Panc1 (cell line): ENCODE measurements around the gene ZC2HC1B. TPM values are rescaled to one million over a fixed set of nuclear protein-coding genes. Genes with fewer than 3 reads are reported as not detected.

Experiments
- ATAC-seq: fragments of 200-7000 bp; cut with Tn5 transposase; 2 replicates; pipeline ENCODE4 v1.9.1; 2020; ENCODE audit warnings: mild to moderate bottlenecking, moderate library complexity
- BruUV-seq: library from RNA; stranded (reverse); fragments of 400-500 nt; replicated peaks from 2 replicates; lab custom pipeline; 2021; lab: Mats Ljungman, UMichigan
- CTCF ChIA-PET: fragments of 300-600 bp; sonication (Branson Sonifier 250); formaldehyde crosslinking; loops from one replicate; lab custom pipeline; 2022; ENCODE audit warnings: antibody characterized with exemption; lab: Charles Lee
- POLR2A ChIA-PET: fragments of 300-600 bp; sonication (Branson Sonifier 250); formaldehyde crosslinking; loops from one replicate; lab custom pipeline; 2022; ENCODE audit warnings: antibody characterized with exemption; lab: Charles Lee
- DNase-seq: peaks from one replicate; pipeline ENCODE4 v3.0.0-alpha.2; 2010; ENCODE audit warnings: low read depth, low spot score
- H3K27ac ChIP-seq: 2 replicates; pipeline ENCODE4 v1.5.1; 2011; ENCODE audit warnings: mild to moderate bottlenecking, low read length, inconsistent platforms
- H3K27me3 ChIP-seq: fragments of 200-500 bp; sonication (Bioruptor generic); 2 replicates; pipeline ENCODE4 v1.6.0; 2014; ENCODE audit warnings: low read length, inconsistent platforms; ENCODE audit not compliant: control insufficient read depth, insufficient read depth
- H3K36me3 ChIP-seq: fragments of 200-500 bp; sonication (Bioruptor generic); 2 replicates; pipeline ENCODE4 v1.5.1; 2014; ENCODE audit warnings: inconsistent platforms, mild to moderate bottlenecking, low read length, moderate library complexity; ENCODE audit not compliant: control insufficient read depth, insufficient read depth
- H3K4me1 ChIP-seq: 2 replicates; pipeline ENCODE4 v1.5.1; 2011; ENCODE audit warnings: inconsistent platforms, mild to moderate bottlenecking, low read length, moderate library complexity; ENCODE audit not compliant: control insufficient read depth, insufficient read depth
- H3K4me3 ChIP-seq, 2 experiments: 2 replicates each; pipeline ENCODE4 v1.5.1; 2011 to 2012; ENCODE audit warnings: low read depth in 2 of 2, low read length in 2 of 2, mild to moderate bottlenecking in 2 of 2, inconsistent platforms in 1 of 2, moderate library complexity in 1 of 2
- H3K9me3 ChIP-seq: fragments of 200-500 bp; sonication (Bioruptor generic); 2 replicates; pipeline ENCODE4 v1.5.1; 2014; ENCODE audit warnings: low read depth, mild to moderate bottlenecking, inconsistent platforms, low read length, moderate library complexity; ENCODE audit not compliant: control insufficient read depth, insufficient read depth
- POLR2AphosphoS5 ChIP-seq: IDR thresholded peaks from 2 replicates; pipeline ENCODE4 v1.6.1; 2012; ENCODE audit warnings: mild to moderate bottlenecking, low read depth, low read length, moderate library complexity
- REST ChIP-seq, 2 experiments: IDR thresholded peaks; 2 replicates each; pipeline ENCODE4 v1.6.1; 2011 to 2012; ENCODE audit warnings: low read depth in 2 of 2, control low read depth in 1 of 2, low read length in 1 of 2, mild to moderate bottlenecking in 1 of 2, moderate library complexity in 1 of 2; ENCODE audit not compliant: insufficient read depth in 1 of 2
- SIN3A ChIP-seq: IDR thresholded peaks from 2 replicates; pipeline ENCODE4 v1.6.1; 2012; ENCODE audit warnings: low read depth, mild to moderate bottlenecking, low read length, moderate library complexity, borderline replicate concordance; ENCODE audit not compliant: insufficient read depth
- TCF7L2 ChIP-seq: IDR thresholded peaks from 2 replicates; pipeline ENCODE4 v1.6.1; 2011; ENCODE audit warnings: mild to moderate bottlenecking, low read depth, low read length, inconsistent platforms
- in situ Hi-C: cut with HindIII; loops from 2 replicates; pipeline ENCODE4 v1.10.0; 2016; ENCODE audit warnings: low sequenced_read_pairs, low pct_unique_long_range_greater_than_20kb
- intact Hi-C: fragments of 100-400 bp; cut with micrococcal nuclease; formaldehyde crosslinking; loops from one replicate; pipeline ENCODE4 v1.10.0; 2022; ENCODE audit not compliant: unreplicated experiment
- total RNA-seq: library from RNA; stranded (reverse); gene quantifications from one replicate; pipeline ENCODE4 v1.2.1, GENCODE V29; 2021; ENCODE audit not compliant: unreplicated experiment
- TF ChIP-seq, protein P1 (sequence below): fragments of 450-650 bp; IDR thresholded peaks from 2 replicates; pipeline ENCODE4 v1.5.1; 2017; ENCODE audit warnings: mild to moderate bottlenecking

The ZC2HC1B gene
- total RNA-seq, 1 experiment from 2014 or later, result not detected

DNA sequence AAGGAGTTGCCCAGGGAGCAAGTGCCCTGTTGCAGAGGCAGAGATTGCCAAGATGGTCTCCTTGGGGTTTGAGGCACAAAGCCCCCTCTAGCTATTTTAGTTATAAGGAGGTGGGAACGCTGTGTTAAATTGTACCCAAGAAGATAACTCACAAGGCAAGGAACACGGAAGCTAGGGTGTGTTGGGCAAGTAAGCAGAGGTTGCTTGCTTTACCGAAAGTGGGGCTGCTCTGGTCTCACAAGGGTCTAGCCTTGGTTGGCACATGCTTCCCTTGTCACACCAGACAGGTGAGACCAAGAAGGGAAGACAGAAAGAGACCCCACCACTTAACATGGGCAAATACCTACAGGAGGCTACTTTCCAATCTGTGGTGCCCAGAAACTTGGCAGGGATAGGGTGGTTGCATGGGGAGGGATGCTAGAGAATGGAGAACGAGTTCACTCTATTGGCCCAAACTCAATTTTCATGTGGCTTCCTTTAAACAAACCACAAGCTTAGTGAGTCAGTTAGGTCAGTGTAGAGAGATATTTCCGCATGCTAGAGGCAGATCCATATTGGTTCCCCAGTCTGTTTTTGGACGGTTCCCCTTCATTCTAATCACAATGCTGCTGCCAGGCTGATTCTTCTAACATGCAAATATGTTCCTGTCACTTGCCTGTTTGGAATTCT is 101.4 kb downstream of the ZC2HC1B start:
- Histone ChIP-seq H3K4me3 (no peak overlapping the region), H3K27ac (no peak overlapping the region), H3K9me3 (no peaks in the 10 kb centered on the region), H3K4me1 (no peaks in the 10 kb centered on the region), H3K27me3 (peaks cover 2% of the 10 kb centered on the region; the same call in 1 of the 2 replicates), H3K36me3 (no peaks in the 10 kb centered on the region)
- ATAC-seq, result no peak
- intact Hi-C loops, result no loop called here
- ChIA-PET POLR2A (no interaction called here), CTCF (no interaction called here)
- no peak for DNase-seq
- in situ Hi-C loops, result no loop called here
- TF ChIP-seq TCF7L2 (no peak), REST (IDR thresholded peaks at IDR 0.05; ENCODE audit: insufficient read depth in 1 of 2, low read depth in 2 of 2, low read length in 1 of 2) (no peak), SIN3A (no peak), POLR2AphosphoS5 (no peak)
- TF ChIP-seq, protein P1, sequence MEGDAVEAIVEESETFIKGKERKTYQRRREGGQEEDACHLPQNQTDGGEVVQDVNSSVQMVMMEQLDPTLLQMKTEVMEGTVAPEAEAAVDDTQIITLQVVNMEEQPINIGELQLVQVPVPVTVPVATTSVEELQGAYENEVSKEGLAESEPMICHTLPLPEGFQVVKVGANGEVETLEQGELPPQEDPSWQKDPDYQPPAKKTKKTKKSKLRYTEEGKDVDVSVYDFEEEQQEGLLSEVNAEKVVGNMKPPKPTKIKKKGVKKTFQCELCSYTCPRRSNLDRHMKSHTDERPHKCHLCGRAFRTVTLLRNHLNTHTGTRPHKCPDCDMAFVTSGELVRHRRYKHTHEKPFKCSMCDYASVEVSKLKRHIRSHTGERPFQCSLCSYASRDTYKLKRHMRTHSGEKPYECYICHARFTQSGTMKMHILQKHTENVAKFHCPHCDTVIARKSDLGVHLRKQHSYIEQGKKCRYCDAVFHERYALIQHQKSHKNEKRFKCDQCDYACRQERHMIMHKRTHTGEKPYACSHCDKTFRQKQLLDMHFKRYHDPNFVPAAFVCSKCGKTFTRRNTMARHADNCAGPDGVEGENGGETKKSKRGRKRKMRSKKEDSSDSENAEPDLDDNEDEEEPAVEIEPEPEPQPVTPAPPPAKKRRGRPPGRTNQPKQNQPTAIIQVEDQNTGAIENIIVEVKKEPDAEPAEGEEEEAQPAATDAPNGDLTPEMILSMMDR, result no peak
- BruUV-seq, result no TSS peak

DNA sequence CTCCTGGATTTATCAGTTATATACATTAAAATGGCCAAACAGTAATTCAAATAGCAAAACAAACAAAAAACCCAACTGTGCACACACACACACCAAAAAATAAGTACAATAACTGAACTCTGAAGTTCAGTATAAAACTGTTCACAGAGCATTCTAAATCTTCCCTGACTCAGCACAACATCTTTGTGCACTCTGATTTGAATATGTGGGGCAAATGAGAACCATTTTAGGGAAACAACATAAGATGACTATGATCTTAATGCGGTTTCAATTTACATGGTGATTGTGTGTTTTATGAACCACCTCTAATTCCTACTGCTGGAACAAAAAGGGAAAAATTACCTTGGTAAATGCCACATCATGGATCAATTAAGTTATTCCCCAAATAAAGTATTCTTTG is 102.0 kb downstream of the ZC2HC1B start:
- Histone ChIP-seq H3K9me3 (no peaks in the 10 kb centered on the region), H3K27ac (no peak overlapping the region), H3K4me3 (no peak overlapping the region), H3K27me3 (peaks cover 2% of the 10 kb centered on the region; the same call in 1 of the 2 replicates), H3K36me3 (no peaks in the 10 kb centered on the region), H3K4me1 (no peaks in the 10 kb centered on the region; the same call in 1 of the 2 replicates)
- no peak for TF ChIP-seq REST (IDR thresholded peaks at IDR 0.05; ENCODE audit: insufficient read depth in 1 of 2, low read depth in 2 of 2, low read length in 1 of 2)
- no peak for TF ChIP-seq TCF7L2
- ChIA-PET CTCF (no interaction called here), POLR2A (no interaction called here)
- intact Hi-C loops, result no loop called here
- DNase-seq (no peak), ATAC-seq (no peak)
- BruUV-seq, result no TSS peak
- in situ Hi-C loops, result no loop called here
